A673 (cell line): Measurements from ENCODE around the gene CHSY3. TPM values are rescaled to one million over a fixed set of nuclear protein-coding genes. Genes with fewer than 3 reads are reported as not detected.
A peak's percentile ranks its signal among the peaks of the same experiment; 100 is the strongest.

Experiments
- BruUV-seq: library from RNA; stranded (reverse); fragments of 400-500 nt; replicated peaks from 2 replicates; lab custom pipeline; 2021; lab: Mats Ljungman, UMichigan
- CTCF ChIA-PET: fragments of 300-600 bp; sonication (Branson Sonifier 250); formaldehyde crosslinking; loops from one replicate; lab custom pipeline; 2022; ENCODE audit warnings: antibody characterized with exemption; lab: Charles Lee
- POLR2A ChIA-PET: fragments of 300-600 bp; sonication (Branson Sonifier 250); formaldehyde crosslinking; loops from one replicate; lab custom pipeline; 2022; ENCODE audit warnings: antibody characterized with exemption; ENCODE audit not compliant: low non-redundant PET; lab: Charles Lee
- DNase-seq: peaks from one replicate; pipeline ENCODE4 v3.0.0-alpha.2; 2015; ENCODE audit warnings: low spot score
- H3K27ac ChIP-seq: fragments of 200-600 bp; sonication (generic); 2 replicates; pipeline ENCODE4 v1.5.1; 2016; ENCODE audit warnings: mixed run types, low read depth, mild to moderate bottlenecking, mixed read lengths, antibody characterized with exemption, low read length; ENCODE audit not compliant: poor library complexity, severe bottlenecking
- H3K27me3 ChIP-seq: fragments of 200-600 bp; sonication (generic); replicated peaks from 2 replicates; pipeline ENCODE4 v1.6.1; 2017; ENCODE audit warnings: mixed run types, low read depth, mild to moderate bottlenecking, mixed read lengths, antibody characterized with exemption, low read length; ENCODE audit not compliant: insufficient read depth, poor library complexity
- H3K36me3 ChIP-seq: fragments of 200-600 bp; sonication (generic); 2 replicates; pipeline ENCODE4 v1.6.1; 2016; ENCODE audit warnings: mixed run types, mild to moderate bottlenecking, mixed read lengths, antibody characterized with exemption, low read length; ENCODE audit not compliant: insufficient read depth, poor library complexity, severe bottlenecking
- H3K4me1 ChIP-seq: fragments of 200-600 bp; sonication (generic); 2 replicates; pipeline ENCODE4 v1.6.1; 2017; ENCODE audit warnings: mixed run types, mild to moderate bottlenecking, mixed read lengths, antibody characterized with exemption, low read length; ENCODE audit not compliant: insufficient read depth, poor library complexity, severe bottlenecking
- H3K4me3 ChIP-seq: fragments of 200-600 bp; sonication (generic); 2 replicates; pipeline ENCODE4 v1.5.1; 2016; ENCODE audit warnings: low read depth, mixed run types, mild to moderate bottlenecking, mixed read lengths, low read length; ENCODE audit not compliant: poor library complexity, severe bottlenecking
- H3K9me3 ChIP-seq: fragments of 200-600 bp; sonication (generic); 2 replicates; pipeline ENCODE4 v1.6.1; 2016; ENCODE audit warnings: mixed run types, low read depth, mild to moderate bottlenecking, mixed read lengths, antibody characterized with exemption, low read length; ENCODE audit not compliant: poor library complexity, severe bottlenecking
- EZH2 ChIP-seq: fragments of 200-600 bp; sonication (generic); IDR thresholded peaks from 2 replicates; pipeline ENCODE4 v1.6.1; 2017; ENCODE audit warnings: borderline replicate concordance, low read depth, mild to moderate bottlenecking, mixed read lengths, antibody characterized with exemption, low read length; ENCODE audit not compliant: poor library complexity, severe bottlenecking
- intact Hi-C: fragments of 100-400 bp; cut with micrococcal nuclease; formaldehyde crosslinking; loops from one replicate; pipeline ENCODE4 v1.10.0; 2022; ENCODE audit not compliant: unreplicated experiment
- total RNA-seq: library from RNA; stranded (reverse); gene quantifications from 2 replicates; pipeline ENCODE4 v1.2.3, GENCODE V29; 2021
- TF ChIP-seq, protein P1 (sequence below): fragments of 300-800, 200-600 bp; sonication (generic); conservative IDR thresholded peaks from 2 replicates; pipeline ENCODE4 v1.5.1; 2017; ENCODE audit warnings: low read depth, mild to moderate bottlenecking, antibody characterized with exemption, low read length, moderate library complexity, mixed read lengths

Gene CHSY3
- total RNA-seq, 1 experiment from 2014 or later = not detected

DNA sequence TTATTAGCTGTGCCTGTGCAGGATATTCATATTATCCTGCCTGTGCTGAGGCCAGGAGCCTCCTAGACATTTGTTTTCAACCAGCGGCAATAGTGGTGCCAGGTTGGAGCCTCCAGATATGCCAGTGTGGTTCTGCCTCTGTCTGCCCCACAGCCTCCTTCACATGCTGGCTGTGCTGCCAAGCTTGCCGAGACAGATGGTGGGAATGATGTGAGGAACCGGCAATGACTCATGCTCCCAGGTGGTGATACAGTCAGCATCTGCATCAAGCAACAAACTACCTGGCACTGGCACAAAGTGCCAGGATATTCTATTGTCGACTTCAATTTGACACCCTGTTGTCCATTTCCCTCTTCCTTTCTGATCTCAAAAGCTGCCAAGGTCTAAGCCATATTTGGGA is 285.7 kb downstream of the CHSY3 start:
- intact Hi-C loops = no loop called here
- DNase-seq = no peak
- H3K4me3 ChIP-seq = no peak overlapping the region
- H3K27ac ChIP-seq = no peak overlapping the region
- POLR2A ChIA-PET = no interaction called here
- H3K27me3 ChIP-seq = no peaks in the 10 kb centered on the region
- CTCF ChIA-PET = no interaction called here
- TF ChIP-seq, protein P1, sequence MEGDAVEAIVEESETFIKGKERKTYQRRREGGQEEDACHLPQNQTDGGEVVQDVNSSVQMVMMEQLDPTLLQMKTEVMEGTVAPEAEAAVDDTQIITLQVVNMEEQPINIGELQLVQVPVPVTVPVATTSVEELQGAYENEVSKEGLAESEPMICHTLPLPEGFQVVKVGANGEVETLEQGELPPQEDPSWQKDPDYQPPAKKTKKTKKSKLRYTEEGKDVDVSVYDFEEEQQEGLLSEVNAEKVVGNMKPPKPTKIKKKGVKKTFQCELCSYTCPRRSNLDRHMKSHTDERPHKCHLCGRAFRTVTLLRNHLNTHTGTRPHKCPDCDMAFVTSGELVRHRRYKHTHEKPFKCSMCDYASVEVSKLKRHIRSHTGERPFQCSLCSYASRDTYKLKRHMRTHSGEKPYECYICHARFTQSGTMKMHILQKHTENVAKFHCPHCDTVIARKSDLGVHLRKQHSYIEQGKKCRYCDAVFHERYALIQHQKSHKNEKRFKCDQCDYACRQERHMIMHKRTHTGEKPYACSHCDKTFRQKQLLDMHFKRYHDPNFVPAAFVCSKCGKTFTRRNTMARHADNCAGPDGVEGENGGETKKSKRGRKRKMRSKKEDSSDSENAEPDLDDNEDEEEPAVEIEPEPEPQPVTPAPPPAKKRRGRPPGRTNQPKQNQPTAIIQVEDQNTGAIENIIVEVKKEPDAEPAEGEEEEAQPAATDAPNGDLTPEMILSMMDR = no peak
- TF ChIP-seq EZH2 = no peak
- no TSS peak for BruUV-seq
- no peaks in the 10 kb centered on the region for H3K4me1 ChIP-seq
- H3K9me3 ChIP-seq = no peaks in the 10 kb centered on the region
- H3K36me3 ChIP-seq = no peaks in the 10 kb centered on the region

DNA sequence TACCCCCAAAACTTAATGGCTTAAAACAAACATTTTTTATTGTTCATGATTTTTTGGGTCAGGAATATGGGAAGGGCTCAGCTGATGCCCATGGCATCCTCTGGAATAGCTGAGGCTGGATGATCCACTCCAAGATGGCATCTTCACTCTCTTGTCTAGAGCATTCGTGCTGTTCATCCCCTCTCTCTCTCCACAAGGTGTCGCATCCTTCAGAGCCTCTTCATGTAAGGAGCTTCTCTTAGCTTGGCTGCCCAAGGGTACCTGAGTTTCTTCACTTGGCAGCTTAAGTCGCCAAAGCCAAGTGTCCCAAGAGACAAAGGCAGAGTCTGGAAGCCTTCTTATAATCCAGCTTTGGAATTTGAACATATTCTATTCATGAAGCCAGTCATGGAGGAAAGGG is 294.7 kb downstream of the CHSY3 start:
- ChIA-PET CTCF (interaction anchor here (0.8 kb wide), 1 partner anchor 807 kb away, joined by 3 read pairs; no protein-coding TSS in a partner anchor), POLR2A (no interaction called here)
- TF ChIP-seq, protein P1 = peak; percentile 49; the same call in 1 of the 2 replicates
- no peak for TF ChIP-seq EZH2
- Histone ChIP-seq H3K27me3 (no peaks in the 10 kb centered on the region), H3K4me1 (no peaks in the 10 kb centered on the region), H3K4me3 (no peak overlapping the region), H3K27ac (no peak overlapping the region), H3K9me3 (no peaks in the 10 kb centered on the region), H3K36me3 (no peaks in the 10 kb centered on the region)
- intact Hi-C loops = no loop called here
- peak; percentile 54 for DNase-seq
- BruUV-seq = no TSS peak

DNA sequence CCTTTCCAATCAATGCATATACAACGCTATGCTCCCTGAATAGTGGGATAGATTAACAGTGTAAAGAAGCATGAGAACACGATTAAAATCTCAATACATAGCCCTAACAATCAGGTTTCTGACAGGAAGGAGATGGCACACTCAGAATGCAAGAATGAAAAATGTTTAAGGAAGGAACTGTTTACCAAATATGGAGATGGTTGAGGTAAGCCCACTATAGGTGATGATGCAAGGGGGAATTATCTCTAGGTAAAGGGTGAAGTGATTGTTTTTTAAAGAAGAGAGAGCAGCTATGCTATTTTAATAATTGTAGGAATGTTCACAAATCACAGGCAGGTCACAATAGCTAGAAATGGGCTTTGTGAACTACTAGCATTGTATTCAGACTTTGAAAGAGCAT is 302.4 kb downstream of the CHSY3 start:
- BruUV-seq = no TSS peak
- intact Hi-C loops = no loop called here
- Histone ChIP-seq H3K27me3 (no peaks in the 10 kb centered on the region), H3K27ac (no peak overlapping the region), H3K36me3 (no peaks in the 10 kb centered on the region), H3K9me3 (no peaks in the 10 kb centered on the region), H3K4me1 (no peaks in the 10 kb centered on the region), H3K4me3 (no peak overlapping the region)
- POLR2A ChIA-PET = no interaction called here
- no peak for DNase-seq
- no peak for TF ChIP-seq EZH2
- TF ChIP-seq, protein P1 = no peak
- CTCF ChIA-PET = no interaction called here
